Mesothelial cell of epicardium (in vitro differentiated cells): ENCODE measurements around the gene MANEAL. TPM values are rescaled to one million over a fixed set of nuclear protein-coding genes. Genes with fewer than 3 reads are reported as not detected.

ENCODE experiments used
- DNase-seq, 2 experiments: peaks; one replicate each; pipeline ENCODE4 v3.0.0; 2021; ENCODE audit warnings: low spot score in 2 of 2; ENCODE audit not compliant: unreplicated experiment in 2 of 2
- H3K27ac Mint-ChIP-seq: 2 replicates; pipeline ENCODE4 v1.8.0; 2021; ENCODE audit warnings: mixed read lengths
- H3K27me3 Mint-ChIP-seq: 2 replicates; pipeline ENCODE4 v1.8.0; 2021; ENCODE audit warnings: low read depth, mixed read lengths
- H3K36me3 Mint-ChIP-seq: 2 replicates; pipeline ENCODE4 v1.8.0; 2021; ENCODE audit warnings: mixed read lengths
- H3K4me1 Mint-ChIP-seq: 2 replicates; pipeline ENCODE4 v1.8.0; 2021; ENCODE audit warnings: mixed read lengths
- H3K4me3 Mint-ChIP-seq: 2 replicates; pipeline ENCODE4 v1.8.0; 2021; ENCODE audit warnings: mild to moderate bottlenecking, moderate library complexity, mixed read lengths
- H3K9me3 Mint-ChIP-seq: 2 replicates; pipeline ENCODE4 v1.8.0; 2021; ENCODE audit warnings: mixed read lengths
- total RNA-seq: library from RNA; stranded (reverse); gene quantifications from 3 replicates; pipeline ENCODE4 v1.2.1, GENCODE V29; 2021
- TF ChIP-seq, protein P1 (sequence below): fragments of 200-600 bp; sonication (generic); IDR thresholded peaks from one replicate; pipeline ENCODE4 v1.5.0; 2021; ENCODE audit warnings: antibody characterized with exemption; ENCODE audit not compliant: unreplicated experiment

The MANEAL gene
- total RNA-seq, 1 donor from 2014 or later = 1.8 TPM

DNA sequence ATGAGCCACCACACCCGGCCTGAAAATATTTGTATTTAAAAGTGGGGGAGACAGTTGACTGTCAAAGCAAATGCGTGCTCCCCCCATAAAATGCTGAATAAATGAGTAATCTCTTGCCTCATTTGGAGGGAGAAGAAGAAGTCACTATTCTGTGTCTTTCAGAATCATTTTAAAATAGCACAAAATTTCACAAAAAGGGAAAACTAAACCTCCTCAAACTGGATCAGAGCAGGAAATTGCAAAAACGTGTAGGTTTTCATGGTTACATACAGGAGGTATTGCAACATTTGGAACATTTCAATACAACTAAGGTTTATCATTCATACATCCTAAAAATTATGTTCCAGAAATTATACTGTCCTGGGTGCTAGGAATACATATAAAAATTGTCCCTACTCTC lies 52.1 kb downstream of the MANEAL start:
- TF ChIP-seq, protein P1, sequence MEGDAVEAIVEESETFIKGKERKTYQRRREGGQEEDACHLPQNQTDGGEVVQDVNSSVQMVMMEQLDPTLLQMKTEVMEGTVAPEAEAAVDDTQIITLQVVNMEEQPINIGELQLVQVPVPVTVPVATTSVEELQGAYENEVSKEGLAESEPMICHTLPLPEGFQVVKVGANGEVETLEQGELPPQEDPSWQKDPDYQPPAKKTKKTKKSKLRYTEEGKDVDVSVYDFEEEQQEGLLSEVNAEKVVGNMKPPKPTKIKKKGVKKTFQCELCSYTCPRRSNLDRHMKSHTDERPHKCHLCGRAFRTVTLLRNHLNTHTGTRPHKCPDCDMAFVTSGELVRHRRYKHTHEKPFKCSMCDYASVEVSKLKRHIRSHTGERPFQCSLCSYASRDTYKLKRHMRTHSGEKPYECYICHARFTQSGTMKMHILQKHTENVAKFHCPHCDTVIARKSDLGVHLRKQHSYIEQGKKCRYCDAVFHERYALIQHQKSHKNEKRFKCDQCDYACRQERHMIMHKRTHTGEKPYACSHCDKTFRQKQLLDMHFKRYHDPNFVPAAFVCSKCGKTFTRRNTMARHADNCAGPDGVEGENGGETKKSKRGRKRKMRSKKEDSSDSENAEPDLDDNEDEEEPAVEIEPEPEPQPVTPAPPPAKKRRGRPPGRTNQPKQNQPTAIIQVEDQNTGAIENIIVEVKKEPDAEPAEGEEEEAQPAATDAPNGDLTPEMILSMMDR = no peak
- no peaks in the 10 kb centered on the region for H3K9me3 Mint-ChIP-seq
- no peak for DNase-seq
- H3K4me3 Mint-ChIP-seq = no peak overlapping the region
- no peaks in the 10 kb centered on the region for H3K4me1 Mint-ChIP-seq
- no peaks in the 10 kb centered on the region for H3K27me3 Mint-ChIP-seq
- H3K36me3 Mint-ChIP-seq = peaks cover 4% of the 10 kb centered on the region
- H3K27ac Mint-ChIP-seq = no peak overlapping the region

DNA sequence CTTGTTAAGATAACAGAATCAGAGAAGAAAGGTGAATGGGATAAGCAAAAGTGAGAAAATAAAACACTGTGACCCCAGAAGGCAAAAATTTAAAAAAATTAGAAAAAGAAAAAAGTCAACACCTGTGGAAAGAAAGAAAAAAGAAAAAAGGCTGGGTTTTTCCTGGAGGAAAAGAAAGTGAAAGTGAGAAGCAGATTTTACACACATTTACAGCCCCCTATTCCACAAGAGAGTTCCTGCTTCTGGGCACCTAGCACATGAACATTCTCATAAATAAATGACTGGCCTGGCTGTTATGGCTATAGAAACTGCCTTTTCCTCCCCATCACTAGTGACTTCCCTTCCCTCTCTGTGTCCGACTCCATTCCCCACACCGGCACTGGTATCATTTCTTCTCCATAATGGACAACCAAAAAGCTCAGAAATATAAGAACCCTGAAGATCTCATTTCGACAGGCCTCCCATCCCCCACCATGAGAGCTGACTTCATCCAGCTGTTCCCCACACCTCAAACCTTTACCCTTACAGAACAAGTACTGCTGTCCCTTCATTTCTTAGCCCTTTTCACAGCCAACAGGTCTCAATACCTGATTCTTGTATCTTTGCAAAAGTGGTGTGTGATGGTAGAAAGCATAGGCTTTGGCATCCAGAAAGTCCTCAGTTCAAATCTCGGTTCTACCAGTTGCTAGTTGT lies 53.1 kb downstream of the MANEAL start:
- Mint-ChIP-seq H3K4me1 (no peaks in the 10 kb centered on the region), H3K36me3 (peaks cover 2% of the 10 kb centered on the region), H3K9me3 (no peaks in the 10 kb centered on the region), H3K27ac (no peak overlapping the region), H3K4me3 (no peak overlapping the region), H3K27me3 (no peaks in the 10 kb centered on the region)
- no peak for DNase-seq
- TF ChIP-seq, protein P1 = no peak

DNA sequence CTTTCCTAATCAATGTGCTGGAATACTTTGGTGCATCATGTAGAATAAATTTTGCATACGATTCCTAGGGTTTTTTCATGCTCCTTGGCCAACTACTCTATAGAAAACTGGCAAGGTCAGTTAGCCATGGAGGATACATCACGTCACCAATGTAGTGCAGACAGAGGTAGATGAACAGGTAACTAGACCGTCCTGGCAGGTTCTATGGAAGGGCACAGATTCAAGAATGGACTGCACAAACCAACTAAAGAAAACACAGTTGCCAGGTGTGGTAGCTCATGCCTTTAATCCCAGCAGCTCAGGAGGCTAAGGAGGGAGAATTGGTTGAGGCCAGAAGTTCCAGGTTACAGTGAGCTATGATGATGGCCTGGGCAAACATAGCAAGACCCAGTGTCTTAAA lies 55.8 kb downstream of the MANEAL start:
- H3K4me1 Mint-ChIP-seq = peaks cover 2% of the 10 kb centered on the region
- H3K27me3 Mint-ChIP-seq = no peaks in the 10 kb centered on the region
- no peak overlapping the region for H3K4me3 Mint-ChIP-seq
- peaks cover 8% of the 10 kb centered on the region for H3K36me3 Mint-ChIP-seq
- no peak for DNase-seq
- TF ChIP-seq, protein P1 = no peak
- no peak overlapping the region for H3K27ac Mint-ChIP-seq
- H3K9me3 Mint-ChIP-seq = no peaks in the 10 kb centered on the region

DNA sequence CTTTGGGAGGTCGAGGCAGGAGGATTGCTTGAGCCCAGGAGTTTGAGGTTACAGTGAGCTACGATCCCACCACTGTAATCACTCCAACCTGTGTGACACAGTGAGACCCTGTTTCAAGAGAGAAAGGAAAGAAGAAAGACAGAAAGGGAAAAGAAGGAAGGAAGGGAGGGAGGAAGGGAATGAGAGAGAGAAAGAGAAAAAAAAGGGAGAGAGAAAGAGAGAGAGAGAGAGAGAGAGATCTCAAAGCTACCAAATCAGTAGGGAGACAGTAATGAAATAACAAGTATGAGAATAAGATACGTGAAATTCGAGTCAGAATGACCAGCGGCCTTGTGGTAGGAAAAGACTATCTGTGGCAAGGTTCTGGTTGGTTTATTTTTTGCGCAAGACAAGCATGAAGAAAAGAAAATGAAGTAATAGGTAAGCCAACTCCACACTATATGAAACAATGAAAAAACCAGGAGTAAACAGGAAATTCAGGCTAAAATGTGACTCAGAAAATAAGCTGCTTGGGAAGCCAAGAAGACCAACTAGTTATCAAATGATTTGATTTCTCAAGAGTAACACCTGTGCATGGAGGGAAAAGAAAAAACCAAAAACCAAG lies 56.8 kb downstream of the MANEAL start:
- Mint-ChIP-seq H3K27ac (no peak overlapping the region), H3K36me3 (peaks cover 8% of the 10 kb centered on the region), H3K4me3 (no peak overlapping the region), H3K9me3 (no peaks in the 10 kb centered on the region), H3K27me3 (no peaks in the 10 kb centered on the region), H3K4me1 (peaks cover 4% of the 10 kb centered on the region)
- TF ChIP-seq, protein P1 = no peak
- DNase-seq = no peak

Other genes starting within 250 kb of the MANEAL start
- 22.9 to 27.1 TPM (median 23.7 TPM) in 3 replicates for gene SNIP1, start 239.6 kb upstream of the MANEAL start, total RNA-seq
- 12.5 to 15.7 TPM (median 14.9 TPM) in 3 replicates for gene DNALI1, start 236.9 kb upstream of the MANEAL start, total RNA-seq
- 59.3 to 61.8 TPM (median 61.1 TPM) in 3 replicates for gene GNL2, start 197.9 kb upstream of the MANEAL start, total RNA-seq
- gene RSPO1, start 159.0 kb upstream of the MANEAL start, total RNA-seq = 0.20 to 0.51 TPM (median 0.43 TPM) in 3 replicates
- gene CDCA8, start 101.3 kb upstream of the MANEAL start, total RNA-seq = 12.8 to 14.6 TPM (median 13.5 TPM) in 3 replicates
- 0.18 to 0.25 TPM (median 0.24 TPM) in 3 replicates for gene EPHA10, start 28.7 kb upstream of the MANEAL start, total RNA-seq
- 36.8 to 42.4 TPM (median 41.0 TPM) in 3 replicates for gene C1orf122, start 13.9 kb downstream of the MANEAL start, total RNA-seq
- gene YRDC, start 14.4 kb downstream of the MANEAL start, total RNA-seq = 18.6 to 21.2 TPM (median 19.8 TPM) in 3 replicates
- 12.8 to 18.0 TPM (median 14.3 TPM) in 3 replicates for gene MTF1, start 65.7 kb downstream of the MANEAL start, total RNA-seq
- gene INPP5B, start 153.2 kb downstream of the MANEAL start, total RNA-seq = 20.7 to 21.5 TPM (median 20.9 TPM) in 3 replicates
- 69.8 to 82.2 TPM (median 80.7 TPM) in 3 replicates for gene SF3A3, start 196.2 kb downstream of the MANEAL start, total RNA-seq
- 46.1 to 50.6 TPM (median 46.2 TPM) in 3 replicates for gene FHL3, start 211.7 kb downstream of the MANEAL start, total RNA-seq
- 32.3 to 37.2 TPM (median 36.5 TPM) in 3 replicates for gene UTP11, start 218.9 kb downstream of the MANEAL start, total RNA-seq